ENCODE data around the gene MACROD2.

GRCh38 chr20:15020845-15021244 lies 1025.5 kb downstream of the MACROD2 start:
- TF ChIP-seq CTCF (IDR thresholded peaks at IDR 0.05; ENCODE audit: insufficient read depth, low read length, poor library complexity, severe bottlenecking) (no peak), EZH2phosphoT487 (conservative IDR thresholded peaks at IDR 0.05; ENCODE audit: low read length) (no peak)
